ENCODE measurements around the gene CHSY1.
A peak's percentile ranks its signal among the peaks of the same experiment; 100 is the strongest.
"Not testable (repeated sequence)": the region's sequence is repeated elsewhere in the genome, so short reads cannot be mapped to it uniquely, and the experiment has no call there.

CHSY1 gene

DNA sequence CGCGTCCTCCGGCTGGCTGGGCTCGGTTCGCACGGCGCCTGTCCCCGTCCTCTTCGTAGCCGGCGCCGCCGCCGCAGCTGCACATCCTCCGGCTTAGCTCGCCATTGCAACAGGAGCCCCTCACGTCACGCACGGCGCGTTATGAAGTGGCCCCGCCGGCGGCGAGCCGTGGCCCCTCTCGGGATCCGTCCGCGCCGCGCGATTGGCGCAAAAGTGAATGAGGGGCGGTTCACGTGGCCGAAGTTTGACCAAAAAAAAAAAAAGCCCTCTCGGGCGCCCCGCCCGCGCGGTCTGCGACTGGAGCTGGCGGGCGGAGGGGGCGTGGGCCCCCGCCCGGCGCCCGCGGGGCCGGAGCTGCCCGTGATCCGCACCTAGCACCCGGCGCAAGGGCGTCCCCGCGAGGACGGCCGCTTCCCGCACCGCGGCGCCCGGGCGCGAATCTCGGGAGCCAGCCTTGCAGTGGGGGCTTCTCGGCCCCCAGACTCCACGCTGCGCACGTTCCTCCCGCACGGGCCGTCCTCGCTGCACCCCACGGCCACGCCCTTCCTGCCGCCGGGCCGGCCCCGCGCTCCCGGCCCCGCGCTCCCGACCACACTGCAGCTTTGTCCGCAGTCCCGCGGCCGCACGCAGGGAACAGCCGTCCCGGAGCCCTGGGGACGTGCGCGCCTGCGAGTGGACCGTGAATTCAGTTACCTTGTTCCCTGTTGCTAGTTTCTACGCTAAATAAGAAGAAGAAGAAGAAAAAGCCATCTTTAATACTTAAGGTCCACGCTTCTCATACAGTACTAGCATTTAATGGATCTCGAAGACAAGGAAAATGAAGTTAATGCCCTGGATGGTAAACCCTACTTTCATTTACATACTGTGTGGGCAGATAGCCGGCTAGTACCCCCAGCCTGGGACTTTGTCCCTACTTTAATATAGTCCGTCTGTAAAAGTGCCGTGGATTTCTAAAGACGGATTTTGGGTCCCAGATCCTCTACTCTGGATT lies at the start of gene CHSY1:
Gene CHSY1, minus strand, starts transcription at position 219 of the 991 bp plus-strand sequence. CDS start 592 bp downstream, outside the sequence.
- peak; percentile 19 for DNase-seq

DNA sequence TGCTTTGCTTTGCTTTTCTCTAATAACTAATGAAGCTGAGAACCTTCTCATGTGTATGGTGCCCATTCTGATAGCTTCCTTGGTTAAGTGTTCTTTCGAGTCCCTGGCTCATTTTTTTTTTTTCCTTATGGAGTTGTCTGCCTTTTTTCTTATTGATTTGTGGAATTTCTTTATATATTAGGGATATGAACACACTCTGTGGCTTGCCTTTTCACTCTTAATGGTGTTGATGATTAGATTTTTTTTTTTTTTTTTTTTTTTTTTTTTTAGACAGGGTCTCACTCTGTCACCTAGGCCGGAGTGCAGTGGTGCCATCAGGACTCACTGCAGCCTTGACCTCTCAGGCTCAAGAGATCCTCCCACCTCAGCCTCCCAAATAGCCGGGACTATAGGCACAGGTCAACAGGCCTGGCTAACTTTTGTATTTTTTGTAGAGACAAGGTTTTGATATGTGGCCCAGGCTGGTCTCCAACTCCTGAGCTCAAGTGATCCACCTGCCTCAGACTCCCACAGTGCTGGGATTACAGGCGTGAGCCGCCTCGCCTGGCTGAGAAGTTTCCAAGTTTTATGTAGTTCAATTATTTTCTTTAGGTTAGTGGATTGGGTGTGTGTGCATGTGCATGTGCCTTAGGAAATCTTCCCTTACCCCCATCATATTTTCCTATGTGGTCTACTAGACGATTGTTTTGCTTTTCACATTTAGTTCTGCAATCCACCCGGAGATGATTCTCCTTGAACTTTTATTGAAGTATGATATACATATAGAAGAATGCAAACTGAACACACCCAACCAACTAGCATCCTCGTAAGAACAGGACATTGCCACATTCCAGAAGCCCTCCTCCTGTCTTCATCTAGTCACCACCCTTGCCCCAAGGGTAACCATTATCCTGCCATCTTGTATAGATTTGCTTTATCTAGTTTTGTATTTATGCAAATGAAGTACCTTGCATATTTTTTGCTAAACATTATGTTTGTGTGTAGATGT lies 44.9 kb upstream of the CHSY1 start:
- no peak for DNase-seq

GRCh38 chr15:101295607-101296161 lies 43.8 kb upstream of the CHSY1 start:
- DNase-seq, result no peak

GRCh38 chr15:101294731-101295606 lies 43.1 kb upstream of the CHSY1 start, which contains the start of gene SNRPA1:
Gene SNRPA1 (minus strand): TSS chr15:101295248. CDS start chr15:101295178, 70 bp downstream.
- peak; percentile 82 for DNase-seq

GRCh38 chr15:101293122-101293521 lies 41.3 kb upstream of the CHSY1 start:
- no peak for DNase-seq

GRCh38 chr15:101288905-101289513 lies 37.2 kb upstream of the CHSY1 start:
- DNase-seq, result no peak

DNA sequence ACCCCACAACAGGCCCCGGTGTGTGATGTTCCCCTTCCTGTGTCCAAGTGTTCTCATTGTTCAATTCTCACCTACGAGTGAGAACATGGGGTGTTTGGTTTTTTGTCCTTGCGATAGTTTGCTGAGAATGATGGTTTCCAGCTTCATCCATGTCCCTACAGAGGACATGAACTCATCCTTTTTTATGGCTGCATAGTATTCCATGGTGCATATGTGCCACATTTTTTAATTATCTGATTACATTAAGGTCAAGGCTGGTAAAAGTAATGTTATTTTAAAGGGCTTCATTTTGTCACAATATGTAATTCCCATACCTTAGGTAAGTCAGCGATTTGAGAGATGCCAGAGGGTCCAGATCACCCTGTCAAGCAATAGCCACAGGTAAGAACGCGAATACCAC lies 35.5 kb upstream of the CHSY1 start:
- DNase-seq, result not testable (repeated sequence)

DNA sequence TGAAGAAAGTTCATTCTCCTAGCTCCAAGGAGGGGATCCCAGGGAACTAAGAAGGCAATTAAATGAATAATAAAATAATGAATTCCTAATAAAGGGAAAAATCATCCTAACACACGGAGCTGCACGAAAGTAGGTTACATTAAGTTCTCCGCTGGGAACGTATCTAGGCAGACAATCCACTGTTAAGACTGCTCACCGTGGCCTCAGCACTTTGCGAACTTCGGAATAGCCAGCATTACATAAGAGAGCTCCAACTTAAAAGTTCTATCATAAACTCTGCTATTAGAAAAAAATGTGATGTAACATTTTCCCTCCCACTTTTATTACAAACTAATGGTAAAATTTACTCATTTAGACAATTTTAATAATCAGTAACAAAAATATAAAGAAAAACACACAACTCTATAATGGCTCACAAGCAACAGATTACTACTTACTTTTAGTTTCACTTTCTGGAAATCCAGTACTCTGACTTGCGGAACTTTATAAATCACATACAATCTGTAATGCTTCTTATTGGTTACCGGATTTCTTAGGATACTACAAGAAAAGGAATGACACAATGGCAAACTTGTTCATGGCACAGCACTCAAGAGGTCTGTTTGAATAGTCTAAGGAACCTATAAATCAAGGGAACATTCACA lies 34.7 kb upstream of the CHSY1 start:
- no peak for DNase-seq

GRCh38 chr15:101283931-101284330 lies 32.1 kb upstream of the CHSY1 start:
- no peak for DNase-seq

- DNase-seq, result no peak
Measured at GRCh38 chr15:101280007-101280406, 28.2 kb upstream of the CHSY1 start.

DNA sequence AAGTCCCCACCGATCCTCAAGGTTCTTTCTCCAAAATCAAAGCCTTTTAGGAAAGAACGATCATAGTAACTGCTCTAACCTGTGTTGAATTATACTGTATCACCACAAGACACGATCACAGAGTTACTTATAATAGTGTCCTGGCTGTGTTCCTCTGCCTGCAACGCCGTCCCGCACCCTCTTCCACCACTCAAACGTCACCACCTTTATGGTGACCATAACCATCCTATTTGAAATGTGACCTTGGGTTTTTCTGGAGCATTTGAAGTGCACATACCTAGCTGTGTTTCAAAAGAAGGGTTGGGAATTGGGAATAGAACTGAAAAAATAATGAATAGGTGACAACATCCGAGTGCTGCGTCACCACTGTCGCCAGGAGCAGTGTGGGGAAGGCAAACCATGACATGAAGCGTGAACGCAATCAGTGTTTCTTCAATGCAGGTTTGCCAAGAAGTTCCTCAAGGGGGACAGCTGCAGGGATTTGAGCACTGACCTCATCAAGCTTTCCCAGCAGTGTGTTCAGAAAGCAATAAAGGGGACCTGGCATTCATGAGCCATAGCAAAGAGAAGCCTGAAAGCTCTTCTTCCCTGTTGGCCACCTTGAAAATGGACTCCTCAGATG lies 26.2 kb upstream of the CHSY1 start:
- DNase-seq, result no peak

DNA sequence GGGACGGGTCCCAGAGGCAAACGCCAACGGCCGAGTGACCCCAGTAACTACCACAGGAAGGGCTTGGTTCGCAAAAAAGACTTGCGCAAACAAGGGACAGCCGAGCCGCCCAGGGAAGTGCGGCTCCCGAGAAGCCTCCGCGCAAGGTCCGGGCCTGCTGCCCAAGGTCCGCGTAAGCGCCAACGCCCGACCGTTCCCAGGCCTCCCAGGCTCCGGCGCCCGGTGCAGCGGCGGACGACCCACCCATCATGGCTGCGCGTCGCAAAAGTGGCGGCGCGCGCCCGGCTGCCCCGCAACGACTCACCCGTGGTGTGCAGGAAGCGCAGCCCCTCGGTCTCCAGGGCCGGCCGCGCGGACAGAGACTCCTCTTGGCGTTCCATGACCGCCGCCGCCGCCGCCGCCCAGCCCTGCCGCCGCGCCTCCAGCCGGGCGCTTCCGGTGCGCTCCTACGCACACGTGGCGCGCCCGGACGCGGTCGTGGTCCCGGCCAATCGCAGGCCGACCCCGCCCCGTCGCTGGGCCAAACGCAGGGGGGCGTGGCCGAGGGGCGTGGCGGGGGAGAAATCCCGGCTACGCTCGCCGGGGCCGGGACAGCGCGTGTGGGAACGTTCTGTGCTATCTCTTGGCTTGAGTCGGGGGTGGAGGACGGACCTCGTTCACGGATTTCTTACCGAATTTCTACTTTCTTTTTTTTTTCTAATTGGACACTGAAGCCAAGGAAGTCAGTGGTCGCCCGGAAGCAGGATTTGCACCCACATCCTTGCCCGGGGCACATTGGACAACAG lies 25.4 kb upstream of the CHSY1 start, which contains the start of gene SELENOS:
Gene SELENOS, minus strand, starts transcription at position 448 of the 785 bp plus-strand sequence. Its CDS starts 68 bp downstream, at position 380.
- peak; percentile 77 for DNase-seq

DNA sequence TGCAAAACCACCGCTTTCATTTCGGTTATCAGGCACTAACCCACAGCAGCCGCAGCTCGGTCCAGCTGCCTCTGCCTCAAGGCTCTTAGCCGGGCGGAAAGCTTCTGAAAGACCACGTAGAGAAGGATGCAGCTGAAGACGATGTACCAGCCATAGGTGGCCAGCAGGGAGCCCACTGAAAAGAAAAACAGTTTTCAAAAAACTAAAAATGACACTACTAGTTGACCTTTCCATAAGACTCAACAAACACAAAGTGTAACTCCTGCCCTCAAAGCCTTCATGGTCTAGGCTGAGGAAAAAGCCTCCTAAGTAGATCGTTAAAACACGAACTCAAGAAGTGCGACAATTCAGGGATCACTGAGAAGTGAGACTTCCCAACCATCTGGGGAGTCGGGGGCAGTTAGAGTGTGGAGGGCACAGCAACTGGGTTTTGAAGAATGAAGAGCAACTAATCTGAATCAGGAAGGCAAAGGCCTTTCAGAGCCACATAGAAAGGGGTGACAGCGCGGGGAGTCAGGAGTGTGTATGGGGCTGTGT lies 24.7 kb upstream of the CHSY1 start:
- DNase-seq, result no peak

DNA sequence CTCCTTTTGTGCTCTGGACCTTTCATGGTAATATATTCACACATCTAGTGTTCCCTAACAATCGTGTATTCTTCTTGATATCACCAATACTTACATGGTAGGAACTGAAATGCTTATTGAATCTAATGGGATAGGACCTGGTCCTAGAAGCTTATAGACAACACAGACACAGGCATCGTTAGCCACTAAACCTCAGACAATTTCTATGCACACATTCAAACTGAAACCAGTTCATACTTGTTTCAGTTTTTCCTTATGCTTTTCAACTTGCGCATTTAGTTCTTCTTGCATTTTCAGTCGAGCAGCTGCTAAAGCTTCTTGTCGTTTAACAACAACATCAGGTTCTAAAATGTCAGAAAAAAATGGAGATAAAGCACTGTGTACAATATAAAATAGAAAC lies 23.2 kb upstream of the CHSY1 start:
- no peak for DNase-seq

DNA sequence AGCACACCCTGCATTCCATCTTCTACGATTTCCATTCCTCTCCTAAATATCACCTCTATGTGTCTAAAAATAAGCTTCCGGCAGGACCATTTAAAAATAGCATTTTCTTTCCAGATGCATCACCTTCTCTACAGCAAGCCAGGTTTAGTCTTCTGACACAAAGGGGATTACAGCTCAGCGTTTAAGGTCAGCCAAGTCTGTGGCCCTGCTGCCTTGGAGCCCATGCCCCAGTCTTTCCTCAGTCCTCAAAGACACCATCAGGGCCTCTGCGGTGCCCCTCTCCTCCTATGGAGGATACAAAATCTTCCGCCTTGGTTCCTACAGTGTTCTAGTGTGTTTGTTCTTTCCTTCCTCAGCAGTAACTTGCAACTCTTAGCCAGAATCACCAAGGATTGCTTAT lies 21.7 kb upstream of the CHSY1 start:
- DNase-seq, result no peak

DNA sequence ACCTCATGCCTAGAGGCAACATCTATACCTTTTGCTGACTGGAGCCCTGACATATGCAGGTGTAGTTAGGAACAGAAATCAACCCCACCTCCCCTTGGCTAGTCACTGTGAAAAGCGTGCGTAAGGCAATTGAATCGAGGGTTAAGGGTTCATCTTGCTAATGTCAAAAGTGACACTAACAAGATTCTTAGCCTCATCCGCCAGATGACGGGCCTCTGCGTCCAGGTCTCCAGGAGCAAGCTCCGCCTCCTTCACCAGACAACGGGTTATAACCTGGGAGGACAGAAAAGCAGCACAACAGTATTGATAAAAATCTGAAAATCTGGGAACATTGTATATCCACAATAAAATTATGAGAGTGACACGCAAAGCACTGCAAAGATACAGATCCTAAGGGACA lies 20.7 kb upstream of the CHSY1 start:
- DNase-seq, result no peak

DNA sequence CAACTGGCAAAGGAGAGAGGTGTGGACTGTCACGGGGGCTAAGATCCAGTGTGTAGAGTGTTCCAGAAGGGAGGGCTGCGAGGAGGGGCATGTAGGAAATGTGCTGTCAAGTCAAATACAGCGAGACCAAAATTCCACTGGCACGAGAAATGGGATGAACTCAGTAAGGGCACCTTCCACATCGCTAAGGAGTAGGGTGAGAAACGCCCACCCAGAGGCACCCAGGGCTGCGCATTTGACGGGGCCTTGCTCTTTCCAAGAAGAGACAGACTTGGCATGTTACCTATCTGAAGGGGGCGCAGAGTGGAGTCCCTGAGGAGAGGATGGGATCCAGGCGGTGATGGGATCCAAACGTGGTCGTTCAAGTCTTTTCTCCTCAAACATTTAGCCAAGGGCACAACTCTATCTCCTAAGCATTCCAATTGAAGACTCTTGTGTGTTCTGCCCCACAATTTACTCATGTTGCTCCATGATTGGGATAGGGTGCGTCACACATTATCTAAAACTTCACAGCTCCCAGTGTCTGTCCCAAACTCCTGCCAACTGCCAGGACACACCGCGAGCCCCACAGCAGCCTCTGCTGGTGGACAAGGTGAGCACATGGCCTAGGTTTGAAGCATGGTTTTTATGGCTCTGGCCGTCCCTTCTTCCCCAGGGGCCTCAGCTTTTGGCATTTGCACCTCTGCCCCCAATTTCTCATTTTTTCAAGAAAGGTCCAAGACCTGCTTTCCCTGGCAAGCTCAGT lies 17.8 kb upstream of the CHSY1 start:
- no peak for DNase-seq

All from NCI-H510A (cell line).